GM15510 (cell line): Measurements from ENCODE around the gene YKT6.

Experiments
- POLR2A ChIP-seq: IDR thresholded peaks from 3 replicates; pipeline ENCODE4 v1.6.1; 2011; ENCODE audit warnings: borderline replicate concordance; ENCODE audit not compliant: insufficient read length; ENCODE audit errors: extremely low read depth

The YKT6 gene

DNA sequence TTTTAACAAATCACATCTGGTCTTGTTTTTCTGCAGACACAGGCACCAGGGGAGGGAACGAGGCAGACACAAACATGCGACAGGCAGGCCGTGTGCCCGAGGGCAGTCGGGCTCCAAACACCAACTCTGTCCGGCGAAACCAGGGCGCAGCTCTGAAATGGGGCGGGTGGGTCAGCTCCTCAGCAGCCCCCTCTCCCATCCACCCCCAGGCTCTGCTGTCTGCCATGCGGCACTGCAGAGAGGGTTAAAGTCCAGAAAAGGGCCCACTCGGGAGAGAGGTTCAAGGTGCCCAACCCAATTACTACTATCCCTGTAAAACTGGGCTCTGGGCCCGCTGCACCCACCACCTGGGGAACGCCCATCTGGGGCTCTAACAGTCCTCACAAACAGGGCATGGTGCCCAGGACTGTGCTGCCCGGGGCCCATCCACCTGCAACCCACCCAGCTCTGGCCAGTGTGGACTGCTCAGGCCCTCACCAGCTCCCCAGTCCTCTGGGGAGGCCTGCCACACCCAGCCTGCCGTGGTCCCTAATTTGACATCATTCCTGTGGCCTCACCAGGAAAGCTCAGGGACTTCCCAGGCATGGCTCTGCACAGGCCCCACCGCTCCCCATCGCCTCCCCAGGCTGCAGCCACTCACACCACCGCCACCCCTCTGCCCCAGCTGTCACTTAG is 18.7 kb downstream of the YKT6 start:
- no peak for TF ChIP-seq POLR2A

DNA sequence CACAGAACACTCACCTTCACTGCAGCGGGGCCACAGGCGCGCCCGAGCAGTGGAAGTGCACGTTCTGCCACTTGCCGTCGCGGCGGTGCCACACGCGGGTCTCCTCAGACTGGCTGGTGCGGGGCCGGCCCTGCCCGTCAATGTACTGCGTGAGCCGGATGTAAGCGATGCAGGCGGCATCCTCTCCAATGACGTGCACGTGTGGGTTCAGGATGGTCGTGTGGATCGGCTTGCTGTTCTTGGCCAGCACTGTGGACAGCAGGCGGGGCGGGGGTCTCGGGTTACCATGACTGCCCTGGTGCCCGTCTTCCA is 19.2 kb downstream of the YKT6 start:
- no peak for TF ChIP-seq POLR2A

DNA sequence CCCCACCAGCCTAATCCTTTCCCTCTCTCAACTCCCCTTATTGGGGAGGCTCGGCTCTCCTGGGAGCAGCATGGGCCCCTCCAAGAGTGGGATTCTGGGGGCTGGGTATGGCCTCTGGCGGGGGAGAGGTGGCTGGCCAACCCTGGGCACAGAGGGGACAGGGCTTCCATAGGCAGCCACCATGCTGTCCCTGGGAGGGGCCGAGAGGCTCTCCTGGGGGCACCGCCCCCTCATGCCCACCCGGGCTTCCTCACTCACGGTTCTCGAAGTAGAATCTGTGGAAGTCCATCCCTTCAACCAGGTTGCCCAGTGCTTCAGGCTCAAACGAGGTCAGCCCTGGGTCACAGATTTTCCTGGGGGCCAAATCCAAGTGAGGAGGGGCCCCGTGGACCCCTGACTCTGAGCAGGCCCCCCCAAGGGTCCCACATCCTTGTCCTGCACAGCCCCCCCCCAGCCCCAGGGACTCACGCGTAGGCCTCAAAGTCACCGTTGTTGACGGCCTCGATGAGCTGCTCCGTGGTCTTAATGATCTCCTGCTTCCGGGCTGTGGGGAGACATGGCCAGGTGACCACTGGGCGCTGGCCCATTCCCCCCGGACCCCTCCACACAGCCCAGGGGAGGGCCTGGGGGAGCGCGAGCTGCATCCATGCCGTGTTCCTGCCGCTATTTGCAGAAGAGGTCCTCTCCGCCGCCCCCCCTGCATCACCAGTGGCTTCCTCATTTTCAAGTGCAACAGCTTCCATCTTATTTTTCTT is 19.8 kb downstream of the YKT6 start:
- TF ChIP-seq POLR2A: no peak

DNA sequence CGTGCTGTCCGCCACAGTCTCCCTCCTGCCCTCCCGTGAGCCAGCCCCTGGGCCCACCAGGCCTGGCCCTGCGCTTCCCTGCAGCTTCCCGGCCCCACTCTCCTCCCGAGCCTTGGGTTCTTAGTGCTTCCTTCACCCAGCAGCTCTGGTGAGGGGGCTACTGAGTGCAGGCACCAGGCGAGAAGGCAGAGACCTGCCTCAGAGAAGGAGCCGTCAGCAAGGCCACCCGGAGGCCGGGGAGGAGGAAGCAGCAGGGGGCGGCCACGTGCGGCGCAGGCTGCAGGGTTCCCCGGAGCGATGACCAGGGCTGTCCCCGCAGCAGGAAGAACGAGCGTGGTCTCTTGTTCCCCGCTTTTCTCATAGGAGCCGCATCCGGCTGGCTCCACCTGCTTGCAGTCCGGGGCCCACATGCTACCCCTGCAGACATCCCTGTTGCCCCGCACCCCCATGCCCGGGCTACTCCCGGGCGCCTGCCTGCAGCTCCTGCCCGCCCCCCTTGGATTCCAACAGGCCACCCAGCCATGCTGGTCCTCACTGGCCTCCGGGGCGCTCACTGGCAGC is 20.5 kb downstream of the YKT6 start:
- TF ChIP-seq POLR2A: no peak

DNA sequence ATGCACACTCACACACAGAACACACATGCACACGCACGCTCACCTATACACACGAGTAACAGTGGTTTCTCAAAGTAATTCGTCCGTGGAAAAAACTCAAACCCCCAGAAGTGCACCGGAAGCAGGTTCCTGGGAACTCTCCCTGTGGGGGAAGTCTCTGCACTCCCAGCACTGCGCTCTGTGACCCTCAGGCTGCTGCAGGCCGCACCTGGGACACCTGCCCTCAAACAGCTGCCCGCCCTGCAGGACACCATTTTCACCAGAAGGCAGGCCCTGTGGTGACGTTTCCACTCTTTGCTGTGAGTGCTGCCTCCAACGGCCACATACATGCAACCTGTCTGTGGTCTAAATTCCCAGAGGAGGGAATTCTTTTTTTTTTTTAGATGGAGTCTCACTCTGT is 21.3 kb downstream of the YKT6 start:
- no peak for TF ChIP-seq POLR2A

DNA sequence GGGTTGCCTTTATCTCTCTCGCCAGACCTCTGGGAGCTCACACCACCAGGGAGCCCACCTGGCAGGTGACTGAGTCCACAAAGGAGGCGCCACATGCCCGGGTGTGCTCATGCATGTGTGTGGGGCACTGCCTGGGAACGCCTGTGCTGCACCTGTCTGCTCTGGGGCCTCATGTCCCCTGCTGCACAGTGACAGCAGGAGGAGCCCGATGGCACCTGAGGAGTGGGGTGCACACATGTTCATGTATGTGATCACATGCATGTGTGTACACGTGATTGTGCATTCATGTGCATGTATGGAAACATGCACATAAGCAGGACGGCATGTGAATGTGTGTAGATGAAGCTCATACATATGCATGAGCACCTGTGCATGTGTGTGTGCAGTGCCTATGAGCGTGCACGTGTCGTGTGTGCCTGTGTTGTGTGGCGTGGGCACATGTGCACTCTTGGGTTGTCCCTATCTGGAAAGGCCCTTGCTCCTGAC is 22.0 kb downstream of the YKT6 start:
- TF ChIP-seq POLR2A: no peak

DNA sequence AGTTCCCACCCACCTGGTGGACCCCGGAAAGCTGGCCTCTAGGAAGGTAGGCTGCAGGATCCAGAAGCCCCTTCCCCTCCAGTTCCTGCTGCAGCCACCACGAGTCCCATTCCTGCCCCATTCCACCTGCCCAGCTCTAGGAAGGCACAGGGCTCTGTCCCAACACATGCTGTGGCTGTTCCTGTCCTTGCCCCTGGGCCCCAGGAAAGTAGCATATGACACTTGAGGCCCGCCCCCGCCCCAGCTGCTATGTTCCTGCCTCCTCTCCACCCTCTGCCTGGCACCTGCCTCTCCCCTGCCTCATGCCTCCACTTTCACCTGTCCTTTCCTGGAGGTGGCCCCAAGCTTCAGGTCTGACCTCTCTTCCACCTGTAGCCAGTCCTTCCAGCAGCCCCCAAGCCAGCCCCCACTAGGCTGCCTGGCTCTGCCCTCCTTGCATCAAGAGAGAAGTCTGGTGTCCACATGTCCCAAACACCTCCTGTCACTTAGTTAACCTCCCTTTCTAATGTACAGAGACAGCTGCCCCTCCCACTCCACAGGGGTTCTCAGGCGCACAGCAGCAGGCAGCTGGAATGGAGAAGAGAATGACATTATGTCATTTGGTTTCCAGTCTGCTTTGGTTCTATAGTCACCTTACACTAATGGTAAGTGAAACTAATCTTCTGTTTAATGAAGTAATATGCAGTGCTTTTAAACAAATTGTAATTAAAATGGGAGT is 22.7 kb downstream of the YKT6 start:
- no peak for TF ChIP-seq POLR2A

DNA sequence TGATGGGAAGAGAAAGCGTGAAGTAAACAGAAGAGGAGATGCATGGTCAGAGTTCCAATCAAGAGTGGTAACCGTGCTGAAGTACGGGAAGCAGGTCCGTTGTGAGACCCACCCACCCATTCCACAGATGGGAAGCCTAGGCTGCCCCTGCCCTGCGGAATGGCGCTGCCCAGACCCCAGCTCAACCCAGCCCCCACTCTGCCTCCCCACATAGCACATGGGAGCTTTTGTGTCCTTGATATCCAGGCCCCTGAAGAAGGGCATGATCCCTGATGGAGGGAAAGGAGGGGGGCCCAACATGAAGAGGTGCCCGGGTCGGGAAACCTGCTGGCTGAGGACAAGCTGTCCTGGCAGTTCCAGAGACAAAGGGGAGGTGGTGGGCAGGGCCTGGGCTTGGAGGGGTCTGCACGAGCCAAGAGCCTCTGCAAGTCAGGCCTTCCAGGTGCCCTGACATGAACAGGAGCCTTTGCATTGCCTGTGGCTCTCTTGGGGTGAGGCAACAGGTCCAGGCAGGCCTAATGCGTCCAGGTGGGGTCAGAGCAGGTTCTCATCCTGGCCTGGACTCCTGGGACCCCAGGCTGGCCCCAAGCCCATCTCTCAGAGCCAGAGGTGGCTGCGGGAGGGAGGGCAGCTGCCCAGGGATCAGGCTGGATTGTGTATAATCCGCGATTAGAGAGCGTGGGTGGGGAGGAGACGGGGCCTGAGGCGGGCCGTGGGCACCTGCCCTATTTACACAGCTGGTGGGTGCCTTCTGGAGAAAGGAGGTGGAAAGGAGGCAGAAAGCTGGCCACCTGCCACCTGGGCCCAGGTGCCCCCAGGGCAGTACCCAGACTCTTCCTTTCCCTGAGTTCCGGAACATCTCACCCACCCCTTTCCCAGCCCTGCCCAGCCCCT is 23.5 kb downstream of the YKT6 start:
- no peak for TF ChIP-seq POLR2A

DNA sequence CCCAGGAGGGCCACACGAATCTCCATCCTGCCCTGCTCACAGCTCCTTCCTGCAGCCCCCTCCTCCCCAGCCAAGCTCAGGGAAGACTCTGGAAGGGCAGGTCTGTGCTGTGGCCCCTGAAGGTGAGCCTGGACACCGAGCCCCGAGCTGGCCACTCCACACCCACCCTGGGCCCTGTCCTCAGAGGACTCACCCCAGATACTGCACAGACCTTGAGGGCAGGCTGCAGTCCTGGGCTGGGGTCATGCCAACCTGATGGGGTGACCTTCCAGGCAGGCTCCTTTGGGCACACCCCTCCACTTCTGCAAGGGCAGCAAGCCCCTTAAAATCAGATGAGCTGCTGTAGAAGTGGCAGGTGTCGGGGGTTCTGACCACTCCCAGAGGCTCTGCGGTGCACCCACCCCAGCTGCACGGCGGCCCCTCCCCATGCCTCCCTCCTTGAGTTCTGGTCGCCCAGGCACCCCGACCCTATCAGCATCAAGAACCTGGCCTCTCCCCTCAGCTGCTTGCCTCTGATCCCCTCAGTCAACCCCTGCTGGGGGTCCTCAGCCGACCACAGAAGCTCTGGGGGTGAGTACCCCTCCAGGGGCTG is 24.3 kb downstream of the YKT6 start:
- TF ChIP-seq POLR2A: no peak

DNA sequence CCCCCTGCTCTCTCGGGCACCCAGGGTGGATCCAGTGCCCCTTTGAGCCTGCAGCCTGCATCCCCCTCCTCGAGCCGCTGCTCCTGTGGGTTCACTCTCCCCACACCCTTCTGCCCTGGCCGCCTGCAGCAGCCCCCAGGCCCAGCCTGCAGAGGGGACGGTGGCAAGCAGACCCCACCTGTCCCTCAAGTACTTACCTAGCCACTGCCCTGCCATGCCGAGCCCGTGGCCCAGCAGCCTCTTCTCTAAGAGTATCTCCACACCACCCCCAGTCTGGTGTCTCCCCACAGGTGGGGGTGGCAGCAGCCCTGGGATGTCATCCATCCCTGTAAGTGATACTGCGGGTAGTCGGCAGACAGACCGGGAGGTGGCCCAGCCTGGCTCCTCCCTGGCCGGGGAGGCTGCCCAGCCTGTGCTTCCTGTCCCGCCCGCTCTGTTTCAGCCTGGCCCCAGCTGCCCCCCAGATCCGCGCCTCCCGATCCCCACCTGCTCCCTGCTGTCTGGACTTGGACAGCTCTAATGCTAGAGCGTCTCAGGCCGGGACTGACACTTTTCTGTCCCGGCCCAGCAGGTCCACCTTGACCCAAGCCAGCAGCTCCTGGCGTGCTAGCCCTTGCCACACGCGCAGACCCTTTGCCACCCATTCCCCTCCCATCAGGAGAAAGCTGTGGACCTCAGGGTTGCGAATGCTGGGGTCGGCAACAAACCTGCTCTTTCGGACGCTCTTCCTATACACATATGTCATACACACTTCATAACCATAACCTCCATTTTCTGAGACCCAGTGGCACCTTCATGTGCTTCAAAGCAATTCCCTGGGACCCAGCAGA is 25.0 kb downstream of the YKT6 start:
- no peak for TF ChIP-seq POLR2A

DNA sequence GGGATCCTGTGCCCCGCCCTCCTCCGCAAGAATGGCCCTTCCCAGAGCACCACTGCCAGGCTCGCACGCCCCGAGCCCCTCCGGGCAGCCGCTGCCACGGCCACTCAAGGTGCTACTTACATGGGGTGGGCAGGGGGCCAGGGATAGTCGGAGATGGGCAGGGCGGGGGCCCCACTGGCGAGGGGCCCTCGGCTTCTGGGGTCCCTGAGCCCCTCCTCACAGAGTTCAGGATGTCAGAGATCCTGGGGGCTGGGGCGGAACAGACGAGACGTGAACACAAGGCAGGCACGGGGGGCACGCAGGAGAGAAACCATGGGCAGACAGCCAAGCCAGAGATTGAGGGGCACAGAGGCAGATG is 25.6 kb downstream of the YKT6 start:
- TF ChIP-seq POLR2A: no peak

DNA sequence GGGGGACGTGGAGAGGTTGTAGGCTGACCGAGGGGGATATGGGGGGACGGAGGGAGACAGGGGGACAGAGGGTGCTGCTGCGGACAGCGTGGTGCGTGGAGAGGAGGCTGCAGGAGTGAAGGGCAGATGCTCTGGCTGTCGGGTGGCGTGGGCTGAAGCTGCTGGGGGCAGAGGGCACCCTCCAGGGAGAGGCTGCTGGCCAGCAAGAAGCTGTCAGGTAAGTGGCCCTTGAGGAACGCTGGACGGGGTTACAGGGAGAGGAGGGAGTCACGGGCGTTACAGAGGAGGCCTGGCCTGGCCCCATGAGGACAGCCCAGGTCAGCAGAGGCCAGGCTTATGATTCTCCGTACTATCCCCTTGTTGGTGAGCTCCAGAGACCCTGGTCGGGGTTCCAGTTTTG is 27.1 kb downstream of the YKT6 start:
- TF ChIP-seq POLR2A: no peak

DNA sequence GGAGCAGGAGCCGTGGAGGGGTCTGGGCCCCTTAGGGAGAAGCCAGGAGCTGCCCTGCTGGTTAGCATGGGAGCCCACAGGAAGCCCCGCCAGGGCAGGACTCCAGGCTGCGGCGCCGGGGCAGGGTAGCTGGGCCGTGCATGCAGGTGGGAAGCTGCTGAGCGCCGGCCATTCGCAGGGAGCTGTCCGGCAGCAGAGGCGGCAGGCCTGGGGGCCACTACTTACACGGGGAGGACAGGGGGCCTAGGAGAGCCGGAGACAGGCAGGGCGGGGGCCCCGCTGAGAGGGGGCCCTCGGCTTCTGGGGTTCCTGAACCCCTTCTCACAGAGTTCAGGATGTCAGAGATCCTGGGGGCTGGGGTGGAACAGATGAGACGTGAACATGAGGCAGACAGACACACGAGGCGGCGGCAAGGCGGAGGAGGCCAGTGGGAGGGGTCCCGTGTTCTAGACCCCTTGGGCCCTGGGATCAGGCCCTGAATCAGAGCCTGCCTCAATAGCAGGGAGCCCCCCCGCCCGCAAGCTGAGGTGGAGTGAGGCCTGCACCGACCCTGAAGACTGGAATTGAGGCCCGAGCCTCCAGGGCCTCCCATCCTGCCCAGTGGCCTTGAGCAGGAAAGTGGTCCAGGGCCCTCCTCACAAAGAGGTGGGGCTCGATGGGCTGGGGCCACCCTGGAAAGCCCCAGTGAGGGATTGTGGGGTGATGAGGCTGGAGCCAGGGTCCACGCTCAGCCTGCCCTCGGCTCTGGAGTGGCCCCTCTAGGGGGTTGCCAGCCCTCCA is 28.0 kb downstream of the YKT6 start:
- no peak for TF ChIP-seq POLR2A

DNA sequence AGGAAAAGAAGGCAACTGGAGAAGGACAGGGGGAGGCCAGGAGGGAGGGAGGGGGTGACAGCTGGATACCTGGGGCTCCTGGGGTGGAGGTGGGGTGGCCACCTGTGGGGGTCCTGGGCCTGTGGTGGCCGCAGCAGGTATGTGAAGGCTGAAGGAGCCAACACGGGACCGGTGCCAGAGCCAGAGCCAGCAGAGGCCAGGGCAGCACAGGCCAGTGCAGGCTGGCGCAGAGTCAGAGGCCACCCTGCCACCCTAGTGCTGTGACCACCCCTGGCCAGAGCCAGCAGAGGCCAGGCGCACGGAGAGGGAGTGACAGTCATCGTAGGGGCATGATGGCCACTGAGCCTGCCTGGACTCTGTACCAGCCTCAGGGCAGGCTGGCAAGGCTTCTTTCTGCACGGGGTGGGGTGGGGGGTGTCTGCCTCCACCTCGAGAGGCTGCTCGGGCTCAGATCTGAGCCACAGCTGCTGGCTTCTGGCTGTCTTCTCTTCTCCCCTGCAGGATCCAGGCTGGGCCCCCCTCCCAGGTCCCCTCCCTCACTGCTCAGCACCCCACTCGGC is 28.8 kb downstream of the YKT6 start:
- TF ChIP-seq POLR2A: no peak
